Keratinocyte (primary cell): ENCODE data around the gene ANO7.

ENCODE experiments used
- CTCF ChIP-seq, 3 experiments: IDR thresholded peaks in 1 of 3; conservative IDR thresholded peaks in 1 of 3; optimal IDR thresholded peaks in 1 of 3; 2 replicates in 2 of 3; 3 replicates in 1 of 3; pipeline versions ENCODE3 to v1.5.1; 2011; ENCODE audit warnings: low read length in 3 of 3, mild to moderate bottlenecking in 3 of 3, moderate library complexity in 2 of 3, control low read depth in 1 of 3, inconsistent platforms in 1 of 3; ENCODE audit not compliant: insufficient read depth in 2 of 3; ENCODE audit errors: extremely low read depth in 1 of 3
- EZH2 ChIP-seq: IDR thresholded peaks from one replicate; pipeline ENCODE4 v1.6.1; 2012; ENCODE audit warnings: inconsistent platforms, mild to moderate bottlenecking, low read length, moderate library complexity

DNA sequence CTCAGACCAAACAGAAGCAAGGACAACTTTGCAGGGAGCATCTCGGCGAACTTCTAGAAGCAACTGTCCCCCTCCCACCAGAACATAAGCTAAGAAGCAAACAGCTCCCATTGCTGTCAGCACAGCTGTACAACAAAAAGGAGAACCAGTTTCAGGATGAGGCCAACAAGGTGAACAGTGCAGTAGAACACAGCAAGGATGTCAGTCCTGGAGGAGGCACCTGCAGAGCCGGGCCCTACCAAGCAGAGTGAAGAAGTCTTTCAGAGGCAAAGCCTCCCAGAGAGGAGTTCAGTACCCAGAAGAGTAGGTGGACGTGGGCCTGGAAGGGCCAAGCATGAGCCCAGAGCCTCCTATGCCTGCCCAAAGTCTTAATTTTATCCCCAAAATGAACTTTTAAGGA lies 40.2 kb upstream of the ANO7 start:
- TF ChIP-seq CTCF (optimal IDR thresholded peaks at IDR 0.05 in 1 of 3, IDR thresholded peaks at IDR 0.05 in 1 of 3, conservative IDR thresholded peaks at IDR 0.05 in 1 of 3; ENCODE audit: extremely low read depth in 1 of 3, insufficient read depth in 2 of 3, low read length in 3 of 3) (no peak), EZH2 (no peak)
